H9 (cell line): Measurements from ENCODE around the gene TRIM2. TPM values are rescaled to one million over a fixed set of nuclear protein-coding genes. Genes with fewer than 3 reads are reported as not detected.
A peak's percentile ranks its signal among the peaks of the same experiment; 100 is the strongest.

ENCODE experiments used
- DNase-seq: peaks from one replicate; pipeline ENCODE4 v3.0.0-alpha.2; 2017
- H2AFZ ChIP-seq: one replicate; pipeline ENCODE4 v1.6.1; 2013; ENCODE audit warnings: mild to moderate bottlenecking, low read length, control low read depth, moderate library complexity
- H2AK5ac ChIP-seq: 2 replicates; pipeline ENCODE4 v1.6.1; 2013; ENCODE audit warnings: low read length, control low read depth, mixed read lengths; ENCODE audit not compliant: insufficient read length
- H2BK120ac ChIP-seq: one replicate; pipeline ENCODE4 v1.6.1; 2013; ENCODE audit warnings: low read depth, mild to moderate bottlenecking, low read length, control low read depth, inconsistent platforms; ENCODE audit not compliant: poor library complexity, severe bottlenecking
- H2BK12ac ChIP-seq: 2 replicates; pipeline ENCODE4 v1.6.1; 2013; ENCODE audit warnings: low read length, control low read depth, mixed read lengths, low read depth; ENCODE audit not compliant: insufficient read length
- H2BK15ac ChIP-seq: 2 replicates; pipeline ENCODE4 v1.6.1; 2013; ENCODE audit warnings: low read depth, low read length, control low read depth
- H2BK20ac ChIP-seq: one replicate; pipeline ENCODE4 v1.6.1; 2013; ENCODE audit warnings: low read depth, mild to moderate bottlenecking, low read length, control low read depth, inconsistent platforms; ENCODE audit not compliant: poor library complexity, severe bottlenecking
- H2BK5ac ChIP-seq: 2 replicates; pipeline ENCODE4 v1.6.1; 2013; ENCODE audit warnings: low read length, control low read depth, mixed read lengths; ENCODE audit not compliant: insufficient read length
- H3K14ac ChIP-seq: 2 replicates; pipeline ENCODE4 v1.6.1; 2013; ENCODE audit warnings: low read length, control low read depth; ENCODE audit not compliant: insufficient read depth
- H3K18ac ChIP-seq: 2 replicates; pipeline ENCODE4 v1.6.1; 2013; ENCODE audit warnings: low read depth, mild to moderate bottlenecking, mixed read lengths, low read length, control low read depth; ENCODE audit not compliant: insufficient read length
- H3K23ac ChIP-seq: 2 replicates; pipeline ENCODE4 v1.6.1; 2013; ENCODE audit warnings: low read length, control low read depth, mixed read lengths, low read depth; ENCODE audit not compliant: insufficient read length
- H3K23me2 ChIP-seq: 2 replicates; pipeline ENCODE4 v1.6.1; 2013; ENCODE audit warnings: low read depth, mild to moderate bottlenecking, mixed read lengths, low read length, control low read depth; ENCODE audit not compliant: insufficient read length, poor library complexity, severe bottlenecking
- H3K27ac ChIP-seq: 2 replicates; pipeline ENCODE4 v1.5.1; 2013; ENCODE audit warnings: low read length, control low read depth, mixed read lengths, low read depth; ENCODE audit not compliant: insufficient read length
- H3K27me3 ChIP-seq: 2 replicates; pipeline ENCODE4 v1.6.1; 2013; ENCODE audit warnings: low read length, control low read depth, inconsistent platforms; ENCODE audit not compliant: insufficient read depth
- H3K4ac ChIP-seq: 2 replicates; pipeline ENCODE4 v1.6.1; 2013; ENCODE audit warnings: low read depth, mild to moderate bottlenecking, control low read depth, inconsistent platforms, low read length, moderate library complexity
- H3K4me1 ChIP-seq: 2 replicates; pipeline ENCODE4 v1.6.1; 2013; ENCODE audit warnings: low read length, control low read depth, inconsistent platforms; ENCODE audit not compliant: insufficient read depth
- H3K4me2 ChIP-seq: 2 replicates; pipeline ENCODE4 v1.6.1; 2013; ENCODE audit warnings: low read length, control low read depth, mixed read lengths; ENCODE audit not compliant: insufficient read length, insufficient read depth
- H3K56ac ChIP-seq: 2 replicates; pipeline ENCODE4 v1.6.1; 2013; ENCODE audit warnings: low read depth, mild to moderate bottlenecking, mixed read lengths, low read length, control low read depth; ENCODE audit not compliant: insufficient read length
- H3K79me1 ChIP-seq: 2 replicates; pipeline ENCODE4 v1.6.1; 2013; ENCODE audit warnings: low read depth, mild to moderate bottlenecking, moderate library complexity, low read length, control low read depth, inconsistent platforms; ENCODE audit not compliant: insufficient read depth, poor library complexity, severe bottlenecking
- H3K79me2 ChIP-seq: 2 replicates; pipeline ENCODE4 v1.6.1; 2013; ENCODE audit warnings: low read length, control low read depth, inconsistent platforms; ENCODE audit not compliant: insufficient read depth
- H3K9ac ChIP-seq: 2 replicates; pipeline ENCODE4 v1.6.1; 2013; ENCODE audit warnings: low read length, control low read depth, mixed read lengths; ENCODE audit not compliant: insufficient read length; ENCODE audit errors: extremely low read depth
- H3K9me3 ChIP-seq: one replicate; pipeline ENCODE4 v1.6.1; 2013; ENCODE audit warnings: low read depth, low read length, inconsistent platforms; ENCODE audit not compliant: control insufficient read depth
- H3T11ph ChIP-seq: one replicate; pipeline ENCODE4 v1.6.1; 2013; ENCODE audit warnings: mild to moderate bottlenecking, low read length, control low read depth, inconsistent platforms
- H4K20me1 ChIP-seq: one replicate; pipeline ENCODE4 v1.6.1; 2013; ENCODE audit not compliant: control insufficient read depth, insufficient read length, insufficient read depth
- H4K5ac ChIP-seq: 2 replicates; pipeline ENCODE4 v1.6.1; 2013; ENCODE audit warnings: low read depth, mild to moderate bottlenecking, mixed read lengths, low read length, control low read depth; ENCODE audit not compliant: insufficient read length
- H4K8ac ChIP-seq: replicated peaks from 2 replicates; pipeline ENCODE4 v1.6.1; 2013; ENCODE audit warnings: low read length, control low read depth, mixed read lengths, low read depth; ENCODE audit not compliant: insufficient read length
- H4K91ac ChIP-seq: 2 replicates; pipeline ENCODE4 v1.6.1; 2013; ENCODE audit warnings: low read depth, mild to moderate bottlenecking, moderate library complexity, mixed read lengths, low read length, control low read depth; ENCODE audit not compliant: insufficient read length
- H3K27ac Mint-ChIP-seq, 3 experiments: 2 replicates in 2 of 3; 3 replicates in 1 of 3; pipeline ENCODE4 v1.8.0; 2020 to 2021; ENCODE audit warnings: mixed read lengths in 3 of 3, mild to moderate bottlenecking in 1 of 3, moderate library complexity in 1 of 3
- H3K27me3 Mint-ChIP-seq: 2 replicates; pipeline ENCODE4 v1.8.0; 2021; ENCODE audit warnings: low read depth, mild to moderate bottlenecking, moderate library complexity, mixed read lengths
- H3K36me3 Mint-ChIP-seq, 3 experiments: 2 replicates in 2 of 3; 3 replicates in 1 of 3; pipeline ENCODE4 v1.8.0; 2020 to 2021; ENCODE audit warnings: low read depth in 3 of 3, mixed read lengths in 3 of 3; ENCODE audit not compliant: insufficient read depth in 1 of 3
- H3K4me1 Mint-ChIP-seq, 2 experiments: 2 replicates each; pipeline ENCODE4 v1.8.0; 2020; ENCODE audit warnings: mixed read lengths in 2 of 2
- H3K4me3 Mint-ChIP-seq, 2 experiments: 2 replicates in 1 of 2; 3 replicates in 1 of 2; pipeline ENCODE4 v1.8.0; 2020 to 2021; ENCODE audit warnings: mild to moderate bottlenecking in 2 of 2, mixed read lengths in 2 of 2, moderate library complexity in 1 of 2
- H3K9me3 Mint-ChIP-seq, 2 experiments: 2 replicates in 1 of 2; 3 replicates in 1 of 2; pipeline ENCODE4 v1.8.0; 2020; ENCODE audit warnings: mild to moderate bottlenecking in 2 of 2, mixed read lengths in 2 of 2, moderate library complexity in 1 of 2
- WGBS: extraction: QIAGEN DNeasy Blood & Tissue Kit; methylation state at CpG from one replicate; pipeline ENCODE4 v1.1.7; 2013; ENCODE audit warnings: missing lambda C conversion rate, low lambda C conversion rate, mixed read lengths; ENCODE audit not compliant: insufficient read length; ENCODE audit errors: extremely low coverage; 5-methylcytosine and 5-hydroxymethylcytosine counted together
- total RNA-seq: library from RNA; stranded (reverse); gene quantifications from 2 replicates; pipeline ENCODE4 v1.2.1, GENCODE V29; 2021
- TF ChIP-seq, protein P1 (sequence below): fragments of 200-600 bp; sonication (generic); conservative IDR thresholded peaks from 3 replicates; pipeline ENCODE4 v1.8.0; 2021; ENCODE audit warnings: antibody characterized with exemption, mild to moderate bottlenecking

Gene TRIM2
- total RNA-seq, 1 experiment from 2014 or later: 28.9 TPM

DNA sequence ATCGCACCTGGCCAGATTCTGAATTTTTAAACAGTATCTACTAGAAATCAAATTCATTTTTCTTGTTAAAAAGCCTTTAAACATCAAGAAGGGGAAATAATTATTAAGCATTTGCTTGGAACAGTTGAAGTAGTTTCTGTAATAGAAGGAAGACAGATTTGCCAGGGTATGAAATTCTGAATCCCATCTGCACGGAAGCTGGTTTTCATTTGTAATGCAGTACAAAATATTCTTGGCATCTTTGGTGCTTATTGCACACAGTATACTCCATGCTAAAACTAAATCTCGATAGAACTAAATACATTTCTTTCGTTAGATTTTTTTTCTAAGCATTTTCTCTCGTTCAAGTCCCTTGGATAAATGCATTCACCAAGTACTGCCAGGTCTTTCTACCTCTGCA, 25.3 kb downstream of the TRIM2 start:
- H3K18ac ChIP-seq: no peak overlapping the region
- Mint-ChIP-seq H3K27me3 (peaks cover 7% of the 10 kb centered on the region), H3K9me3 (peaks cover under 1 to 5% of the 10 kb centered on the region in 2 experiments; a peak in 3 of 5 replicates), H3K36me3 (peaks cover 0 to 7% (median 6%) of the 10 kb centered on the region in 3 experiments; a peak in 5 of 7 replicates), H3K4me3 (no peak overlapping the region), H3K4me1 (peaks cover 27 to 29% of the 10 kb centered on the region in 2 experiments), H3K27ac (0 out of 7 replicates have a peak overlapping the region, but pooled peaks of 1 of the 3 experiments have one; percentile 13)
- no peaks in the 10 kb centered on the region for H3K79me1 ChIP-seq
- no peaks in the 10 kb centered on the region for H3K27me3 ChIP-seq
- H2AFZ ChIP-seq: no peak overlapping the region
- no peak overlapping the region for H2BK12ac ChIP-seq
- H3K4ac ChIP-seq: no peak overlapping the region
- no peak overlapping the region for H4K5ac ChIP-seq
- no peak overlapping the region for H3K23ac ChIP-seq
- H3T11ph ChIP-seq: no peak overlapping the region
- no peak overlapping the region for H4K8ac ChIP-seq
- no peak overlapping the region for H2BK5ac ChIP-seq
- WGBS: no CpG with 5 or more reads among the region's 5 CpGs
- TF ChIP-seq, protein P1, sequence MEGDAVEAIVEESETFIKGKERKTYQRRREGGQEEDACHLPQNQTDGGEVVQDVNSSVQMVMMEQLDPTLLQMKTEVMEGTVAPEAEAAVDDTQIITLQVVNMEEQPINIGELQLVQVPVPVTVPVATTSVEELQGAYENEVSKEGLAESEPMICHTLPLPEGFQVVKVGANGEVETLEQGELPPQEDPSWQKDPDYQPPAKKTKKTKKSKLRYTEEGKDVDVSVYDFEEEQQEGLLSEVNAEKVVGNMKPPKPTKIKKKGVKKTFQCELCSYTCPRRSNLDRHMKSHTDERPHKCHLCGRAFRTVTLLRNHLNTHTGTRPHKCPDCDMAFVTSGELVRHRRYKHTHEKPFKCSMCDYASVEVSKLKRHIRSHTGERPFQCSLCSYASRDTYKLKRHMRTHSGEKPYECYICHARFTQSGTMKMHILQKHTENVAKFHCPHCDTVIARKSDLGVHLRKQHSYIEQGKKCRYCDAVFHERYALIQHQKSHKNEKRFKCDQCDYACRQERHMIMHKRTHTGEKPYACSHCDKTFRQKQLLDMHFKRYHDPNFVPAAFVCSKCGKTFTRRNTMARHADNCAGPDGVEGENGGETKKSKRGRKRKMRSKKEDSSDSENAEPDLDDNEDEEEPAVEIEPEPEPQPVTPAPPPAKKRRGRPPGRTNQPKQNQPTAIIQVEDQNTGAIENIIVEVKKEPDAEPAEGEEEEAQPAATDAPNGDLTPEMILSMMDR: no peak
- H2BK15ac ChIP-seq: no peak overlapping the region
- no peak overlapping the region for H3K56ac ChIP-seq
- no peaks in the 10 kb centered on the region for H4K20me1 ChIP-seq
- no peak overlapping the region for H2BK120ac ChIP-seq
- no peak overlapping the region for H2AK5ac ChIP-seq
- no peaks in the 10 kb centered on the region; the same call in 1 of the 2 replicates for H3K79me2 ChIP-seq
- peaks cover 4% of the 10 kb centered on the region; the same call in 1 of the 2 replicates for H3K4me1 ChIP-seq
- H3K4me2 ChIP-seq: no peak overlapping the region
- no peak overlapping the region for H3K9ac ChIP-seq
- H3K23me2 ChIP-seq: no peaks in the 10 kb centered on the region
- DNase-seq: no peak
- no peak overlapping the region for H2BK20ac ChIP-seq
- H4K91ac ChIP-seq: no peak overlapping the region
- H3K9me3 ChIP-seq: no peaks in the 10 kb centered on the region
- no peak overlapping the region for H3K27ac ChIP-seq
- no peak overlapping the region for H3K14ac ChIP-seq
